ENCODE results near the gene TBC1D22A. TPM values are rescaled to one million over a fixed set of nuclear protein-coding genes. Genes with fewer than 3 reads are reported as not detected.
A peak's percentile ranks its signal among the peaks of the same experiment; 100 is the strongest.

TBC1D22A gene
- total RNA-seq, 2 donors from 2014 or later: 29.5 to 34.8 TPM

DNA sequence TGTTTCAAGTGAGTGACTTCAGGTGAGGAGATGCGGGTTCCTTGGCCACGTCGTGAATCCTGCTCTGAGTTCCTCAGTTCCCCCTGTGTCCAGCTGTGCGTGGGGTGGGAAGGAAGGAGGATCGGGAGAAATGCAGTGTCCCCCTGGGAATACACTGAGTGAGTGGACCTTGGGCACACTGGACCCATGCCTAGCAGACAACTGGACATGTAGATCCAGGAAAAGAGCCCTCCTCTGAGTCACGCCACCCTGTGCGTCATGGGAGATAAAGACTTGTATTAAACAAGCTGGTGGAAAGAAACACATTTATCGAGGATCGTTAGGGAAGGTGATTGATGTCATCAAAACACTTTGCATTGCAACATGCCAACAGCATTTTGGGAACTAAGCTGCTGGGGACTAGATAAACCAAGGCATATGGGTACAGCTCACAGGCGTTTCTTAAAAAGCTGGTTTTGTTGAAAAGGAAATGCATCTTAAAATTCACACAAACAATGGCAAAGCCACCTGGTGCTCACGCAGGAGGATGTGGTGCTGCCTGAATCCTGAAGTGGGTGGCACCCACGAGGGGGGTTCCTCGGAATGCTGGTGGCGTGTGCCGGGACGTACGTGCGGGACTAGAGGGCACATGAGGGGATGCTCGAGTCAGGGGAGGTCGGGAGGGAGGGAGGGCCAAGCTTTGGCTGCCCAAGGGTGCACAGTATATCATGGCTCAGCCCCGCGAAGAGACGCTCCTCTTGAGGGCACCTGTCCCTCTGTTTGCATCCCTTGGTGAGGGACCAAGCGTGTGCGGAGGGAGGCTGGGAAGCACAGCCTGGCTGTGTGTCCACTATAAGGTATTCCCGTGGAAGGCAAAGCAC, 303.5 kb downstream of the TBC1D22A start:
- H3K4me3 Mint-ChIP-seq: no peak overlapping the region

DNA sequence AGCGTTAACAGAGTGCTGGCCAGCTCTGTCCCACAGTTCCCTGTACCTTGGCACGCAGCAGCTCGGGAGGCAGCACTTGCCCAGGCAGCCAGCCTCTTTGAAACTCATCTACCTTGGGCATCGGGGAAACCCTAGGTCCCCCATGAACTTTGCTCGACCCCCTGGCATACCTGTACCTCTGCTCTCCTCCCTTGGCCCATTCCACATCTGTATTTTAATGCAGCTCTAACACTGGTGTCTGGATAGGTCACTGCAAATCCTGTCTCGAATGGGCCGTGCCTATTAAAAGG, 304.1 kb downstream of the TBC1D22A start:
- H3K9me3 Mint-ChIP-seq: no peaks in the 10 kb centered on the region
- ATAC-seq (replicated peaks in 1 of 2) (no peak), DNase-seq (no peak)
- H3K36me3 Mint-ChIP-seq (ENCODE audit: insufficient read depth in 2 of 2): no peaks in the 10 kb centered on the region
- no peak overlapping the region for H3K27ac Mint-ChIP-seq
- no peak overlapping the region for H3K4me3 Mint-ChIP-seq
- no peaks in the 10 kb centered on the region for H3K27me3 Mint-ChIP-seq (ENCODE audit: low read depth)
- H3K4me1 Mint-ChIP-seq (ENCODE audit: low read depth): peaks cover 8% of the 10 kb centered on the region

More for the DNA sequence above, 303.5 kb downstream of the TBC1D22A start:
- Mint-ChIP-seq H3K27me3 (ENCODE audit: low read depth) (no peaks in the 10 kb centered on the region), H3K36me3 (ENCODE audit: insufficient read depth in 2 of 2) (no peaks in the 10 kb centered on the region), H3K27ac (no peak overlapping the region), H3K4me1 (ENCODE audit: low read depth) (peaks cover 12% of the 10 kb centered on the region), H3K9me3 (no peaks in the 10 kb centered on the region)
- DNase-seq: no peak
- no peak for ATAC-seq (replicated peaks in 1 of 2)

GRCh38 chr22:47067321-47067890, 305.0 kb downstream of the TBC1D22A start:
- no peak for ATAC-seq (replicated peaks in 1 of 2)
- H3K4me3 Mint-ChIP-seq: no peak overlapping the region
- H3K27me3 Mint-ChIP-seq (ENCODE audit: low read depth): no peaks in the 10 kb centered on the region
- H3K4me1 Mint-ChIP-seq (ENCODE audit: low read depth): peaks cover 6% of the 10 kb centered on the region
- no peaks in the 10 kb centered on the region for H3K36me3 Mint-ChIP-seq (ENCODE audit: insufficient read depth in 2 of 2)
- no peak overlapping the region for H3K27ac Mint-ChIP-seq
- H3K9me3 Mint-ChIP-seq: no peaks in the 10 kb centered on the region
- DNase-seq: no peak

DNA sequence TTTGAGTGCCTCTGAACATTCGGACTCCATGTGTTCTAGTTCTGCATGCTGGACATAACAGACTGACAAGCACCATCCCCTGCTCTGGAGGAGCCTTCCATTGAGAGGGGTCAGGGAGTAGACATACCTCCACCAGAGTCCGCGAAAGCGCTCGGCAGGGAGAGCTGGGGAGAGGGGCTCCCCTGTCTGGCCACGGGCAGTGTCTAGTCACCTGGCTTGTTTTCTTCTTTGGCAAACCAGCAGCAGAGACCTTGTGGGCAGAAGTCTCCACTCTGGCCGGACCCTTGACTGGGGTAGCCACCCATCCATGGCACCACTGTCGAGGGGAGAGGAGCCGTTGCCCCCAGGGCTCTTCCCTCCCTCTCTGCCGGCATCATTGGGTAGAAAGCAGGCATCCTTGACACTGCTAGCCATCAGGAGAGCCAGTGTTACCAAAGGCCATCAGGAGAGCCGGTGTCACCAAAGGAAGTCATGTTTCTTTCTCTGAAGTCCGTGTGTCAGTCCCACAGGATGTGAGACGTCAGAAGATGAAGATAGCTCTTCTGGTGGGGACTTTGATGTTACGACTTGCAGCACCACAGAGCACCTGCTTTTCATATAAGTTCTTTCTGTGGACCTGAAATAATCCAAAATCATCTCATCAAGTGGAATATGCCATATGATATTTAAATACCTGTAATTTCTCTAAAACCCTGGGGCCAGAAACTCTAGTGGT, 305.6 kb downstream of the TBC1D22A start:
- Mint-ChIP-seq H3K36me3 (ENCODE audit: insufficient read depth in 2 of 2) (peaks cover 0 to 2% of the 10 kb centered on the region in 2 donors), H3K27ac (no peak overlapping the region), H3K27me3 (ENCODE audit: low read depth) (no peaks in the 10 kb centered on the region), H3K9me3 (peaks cover 0 to 2% of the 10 kb centered on the region in 2 donors), H3K4me3 (no peak overlapping the region), H3K4me1 (ENCODE audit: low read depth) (peaks cover 6% of the 10 kb centered on the region)
- DNase-seq (no peak), ATAC-seq (replicated peaks in 1 of 2) (no peak)

GRCh38 chr22:47068626-47068996, 306.2 kb downstream of the TBC1D22A start:
- H3K27ac Mint-ChIP-seq: peak overlapping the region; percentile 70
- peaks cover 0 to 2% of the 10 kb centered on the region in 2 donors for H3K9me3 Mint-ChIP-seq
- no peaks in the 10 kb centered on the region for H3K27me3 Mint-ChIP-seq (ENCODE audit: low read depth)
- peaks cover 0 to 2% of the 10 kb centered on the region in 2 donors for H3K36me3 Mint-ChIP-seq (ENCODE audit: insufficient read depth in 2 of 2)
- H3K4me3 Mint-ChIP-seq: no peak overlapping the region
- ATAC-seq (replicated peaks in 1 of 2) (no peak), DNase-seq (no peak)
- H3K4me1 Mint-ChIP-seq (ENCODE audit: low read depth): peaks cover 6% of the 10 kb centered on the region

DNA sequence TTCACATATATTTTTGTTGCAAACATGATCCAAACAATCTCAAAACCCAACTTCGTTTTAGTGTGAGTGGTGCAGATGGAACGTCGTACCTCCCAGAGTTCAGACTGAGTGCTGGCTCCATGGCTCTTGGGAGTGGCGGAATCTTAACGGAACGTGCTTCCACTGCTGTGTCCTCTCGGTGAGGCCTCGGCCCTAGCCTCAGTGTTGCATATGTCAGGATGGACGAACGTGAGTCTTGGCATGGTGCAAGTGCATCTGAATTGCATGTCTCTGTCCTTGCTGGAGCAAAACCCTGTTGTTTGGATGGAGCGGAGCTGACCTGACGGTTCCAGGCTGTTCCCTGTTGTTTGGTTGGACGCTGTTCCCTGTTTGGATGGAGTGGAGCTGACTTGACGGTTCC, 306.8 kb downstream of the TBC1D22A start:
- peaks cover 0 to 2% of the 10 kb centered on the region in 2 donors for H3K36me3 Mint-ChIP-seq (ENCODE audit: insufficient read depth in 2 of 2)
- H3K4me1 Mint-ChIP-seq (ENCODE audit: low read depth): peaks cover 6% of the 10 kb centered on the region
- peak overlapping the region; percentile 6 for H3K27ac Mint-ChIP-seq
- H3K4me3 Mint-ChIP-seq: no peak overlapping the region
- H3K9me3 Mint-ChIP-seq: peaks cover 0 to 4% of the 10 kb centered on the region in 2 donors
- DNase-seq: no peak
- H3K27me3 Mint-ChIP-seq (ENCODE audit: low read depth): no peaks in the 10 kb centered on the region
- ATAC-seq (replicated peaks in 1 of 2): no peak

- Mint-ChIP-seq H3K4me1 (ENCODE audit: low read depth) (peaks cover 6% of the 10 kb centered on the region), H3K27me3 (ENCODE audit: low read depth) (no peaks in the 10 kb centered on the region), H3K27ac (no peak overlapping the region), H3K36me3 (ENCODE audit: insufficient read depth in 2 of 2) (peaks cover 4 to 8% of the 10 kb centered on the region in 2 donors), H3K4me3 (no peak overlapping the region), H3K9me3 (peaks cover 0 to 4% of the 10 kb centered on the region in 2 donors)
- ATAC-seq (replicated peaks in 1 of 2): no peak
- no peak for DNase-seq
Observed at GRCh38 chr22:47071078-47071806, 308.8 kb downstream of the TBC1D22A start.

DNA sequence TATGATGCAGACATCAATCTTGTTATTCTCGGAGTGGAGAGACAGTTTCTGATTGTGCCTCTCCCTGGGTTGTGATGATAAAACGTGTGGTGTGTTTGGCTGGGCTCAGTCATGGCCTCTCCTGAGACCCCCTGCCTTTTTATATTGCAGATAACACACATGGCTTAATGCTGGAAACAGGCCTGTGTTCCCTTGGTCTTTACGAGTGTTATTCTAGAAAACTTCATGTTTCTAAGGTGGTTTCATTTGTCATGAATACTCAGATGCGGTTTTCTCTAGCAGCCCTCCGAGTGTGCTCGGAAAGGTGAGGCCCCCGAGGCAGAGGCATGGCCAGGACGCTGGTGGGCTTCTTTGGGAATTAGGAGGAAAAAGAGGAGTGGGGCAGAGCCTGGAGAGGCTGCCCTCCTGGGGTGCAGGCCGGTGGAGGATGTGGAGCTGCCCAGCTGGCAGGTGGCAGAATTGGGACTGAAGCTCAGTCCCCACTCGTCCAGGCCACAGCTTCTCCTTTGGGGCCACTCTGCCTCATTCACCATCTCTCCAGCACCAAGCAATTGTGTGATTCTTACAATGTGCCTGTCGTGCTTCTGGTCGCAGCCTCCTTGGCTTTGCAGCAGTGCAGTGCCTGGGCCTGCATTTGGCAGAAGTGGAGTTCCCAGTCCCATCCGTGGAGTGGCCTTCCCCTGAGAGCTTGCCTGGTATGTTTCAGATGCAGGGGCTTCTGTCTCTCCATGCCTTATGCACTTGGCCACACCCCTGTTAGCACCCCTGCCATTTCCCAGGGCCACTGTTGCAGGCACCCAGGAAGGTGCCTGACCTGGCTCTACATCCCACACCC, 309.6 kb downstream of the TBC1D22A start:
- Mint-ChIP-seq H3K27me3 (ENCODE audit: low read depth) (no peaks in the 10 kb centered on the region), H3K4me3 (no peak overlapping the region), H3K27ac (no peak overlapping the region), H3K36me3 (ENCODE audit: insufficient read depth in 2 of 2) (peaks cover 8% of the 10 kb centered on the region in 2 donors), H3K9me3 (peaks cover 0 to 4% of the 10 kb centered on the region in 2 donors), H3K4me1 (ENCODE audit: low read depth) (peaks cover 6% of the 10 kb centered on the region)
- no peak for ATAC-seq (replicated peaks in 1 of 2)
- no peak for DNase-seq

GRCh38 chr22:47072642-47072967, 310.2 kb downstream of the TBC1D22A start:
- no peak for DNase-seq
- Mint-ChIP-seq H3K36me3 (ENCODE audit: insufficient read depth in 2 of 2) (peaks cover 8% of the 10 kb centered on the region in 2 donors), H3K4me1 (ENCODE audit: low read depth) (peaks cover 6% of the 10 kb centered on the region), H3K27me3 (ENCODE audit: low read depth) (no peaks in the 10 kb centered on the region), H3K27ac (no peak overlapping the region), H3K9me3 (peaks cover 0 to 4% of the 10 kb centered on the region in 2 donors), H3K4me3 (no peak overlapping the region)
- ATAC-seq (replicated peaks in 1 of 2): no peak

DNA sequence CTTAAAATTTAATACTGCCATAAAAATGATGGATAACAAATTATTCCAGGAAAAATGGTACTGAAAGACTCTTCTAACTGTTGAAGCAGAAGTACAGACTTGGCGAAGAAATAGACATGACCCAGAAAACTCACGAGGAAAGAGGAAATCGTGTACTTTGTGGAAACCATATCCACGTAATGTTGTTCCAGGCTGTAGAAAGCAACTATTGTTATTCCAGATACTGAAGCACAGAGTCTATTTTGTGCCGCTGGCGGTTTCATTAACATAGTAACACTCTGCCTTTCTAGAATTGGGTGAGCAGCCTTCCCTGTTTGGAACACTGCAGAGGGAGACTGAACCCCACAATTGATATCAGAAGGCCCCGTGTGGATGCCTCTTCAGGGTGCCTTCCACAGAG, 310.6 kb downstream of the TBC1D22A start:
- Mint-ChIP-seq H3K27ac (no peak overlapping the region), H3K4me1 (ENCODE audit: low read depth) (peaks cover 3% of the 10 kb centered on the region), H3K4me3 (no peak overlapping the region), H3K9me3 (peaks cover 0 to 4% of the 10 kb centered on the region in 2 donors), H3K27me3 (ENCODE audit: low read depth) (no peaks in the 10 kb centered on the region), H3K36me3 (ENCODE audit: insufficient read depth in 2 of 2) (peaks cover 8 to 9% of the 10 kb centered on the region in 2 donors)
- no peak for DNase-seq
- no peak for ATAC-seq (replicated peaks in 1 of 2)

DNA sequence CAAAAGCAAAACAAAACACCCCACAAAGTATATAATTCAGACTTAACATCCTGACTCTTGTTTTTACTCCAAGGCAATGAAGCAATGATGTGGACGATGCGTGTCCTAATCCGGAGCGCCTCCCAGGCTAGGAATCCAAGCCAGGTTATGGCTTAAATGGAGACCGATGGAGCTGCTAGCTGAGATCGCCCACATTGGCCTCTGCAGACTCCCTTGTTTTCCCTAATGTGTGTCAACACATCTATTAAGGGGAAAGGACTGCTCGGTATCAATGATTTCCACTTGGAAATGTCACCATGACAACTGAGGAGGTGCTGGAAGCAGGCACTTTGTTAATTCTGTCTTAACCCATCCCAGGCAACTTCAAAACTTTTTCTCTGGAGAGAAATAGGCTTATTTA, 311.7 kb downstream of the TBC1D22A start:
- H3K4me3 Mint-ChIP-seq: no peak overlapping the region
- H3K36me3 Mint-ChIP-seq (ENCODE audit: insufficient read depth in 2 of 2): peaks cover 8 to 9% of the 10 kb centered on the region in 2 donors
- DNase-seq: no peak
- H3K27ac Mint-ChIP-seq: no peak overlapping the region
- ATAC-seq (replicated peaks in 1 of 2): no peak
- no peaks in the 10 kb centered on the region for H3K27me3 Mint-ChIP-seq (ENCODE audit: low read depth)
- no peaks in the 10 kb centered on the region for H3K4me1 Mint-ChIP-seq (ENCODE audit: low read depth)
- peaks cover 0 to 4% of the 10 kb centered on the region in 2 donors for H3K9me3 Mint-ChIP-seq

DNA sequence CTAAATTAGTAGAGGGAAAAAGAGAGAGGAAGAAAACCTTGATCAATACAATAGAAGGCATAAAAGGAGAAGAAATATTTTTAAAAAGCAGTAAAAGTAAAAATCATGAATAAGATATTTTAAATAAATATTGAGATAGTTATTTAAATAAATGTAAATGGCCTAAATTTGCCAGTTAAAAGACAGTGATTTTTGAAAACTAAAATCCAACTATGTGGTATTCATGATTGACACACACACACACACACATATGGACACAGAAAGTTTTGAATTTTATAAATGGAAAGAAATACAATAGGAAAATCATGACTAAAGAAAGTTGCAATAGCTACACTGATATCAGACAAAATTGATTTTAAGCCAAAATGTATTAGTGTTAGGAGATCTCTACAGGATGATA, 313.1 kb downstream of the TBC1D22A start:
- ATAC-seq (replicated peaks in 1 of 2) (no peak), DNase-seq (no peak)
- peaks cover 9 to 11% of the 10 kb centered on the region in 2 donors for H3K36me3 Mint-ChIP-seq (ENCODE audit: insufficient read depth in 2 of 2)
- no peak overlapping the region for H3K4me3 Mint-ChIP-seq
- H3K27me3 Mint-ChIP-seq (ENCODE audit: low read depth): no peaks in the 10 kb centered on the region
- H3K27ac Mint-ChIP-seq: no peak overlapping the region
- H3K4me1 Mint-ChIP-seq (ENCODE audit: low read depth): no peaks in the 10 kb centered on the region
- peaks cover 5% of the 10 kb centered on the region in 2 donors for H3K9me3 Mint-ChIP-seq

All from activated T-cell treated with anti-CD3 and anti-CD28 coated beads, Interleukin-2, amount 50 U/mL, for 72 hours (primary cell).